Liver (tissue), 9 donors: Measurements from ENCODE around the gene CACNA1C. TPM values are rescaled to one million over a fixed set of nuclear protein-coding genes. Genes with fewer than 3 reads are reported as not detected.

Experiments
- DNase-seq: peaks from one replicate; pipeline ENCODE4 v3.0.0-alpha.2; 2017; ENCODE audit warnings: low spot score
- H3K27ac ChIP-seq, 2 donors: one replicate each; pipeline ENCODE4 v1.7.0; 2013; ENCODE audit warnings: inconsistent platforms in 2 of 2, low read length in 2 of 2, control low read depth in 1 of 2, low read depth in 1 of 2, mild to moderate bottlenecking in 1 of 2
- H3K27me3 ChIP-seq, 4 donors: one replicate each; pipeline versions ENCODE4 v1.6.1 to v1.7.0; 2013; ENCODE audit warnings: low read length in 3 of 4, inconsistent platforms in 1 of 4, mild to moderate bottlenecking in 1 of 4, moderate library complexity in 1 of 4; ENCODE audit not compliant: control insufficient read depth in 4 of 4, insufficient read depth in 4 of 4
- H3K36me3 ChIP-seq, 4 donors: one replicate each; pipeline versions ENCODE4 v1.6.1 to v1.7.0; 2013; ENCODE audit warnings: low read length in 3 of 4, mild to moderate bottlenecking in 3 of 4, low read depth in 1 of 4, moderate library complexity in 1 of 4; ENCODE audit not compliant: control insufficient read depth in 4 of 4, insufficient read depth in 3 of 4
- H3K4me1 ChIP-seq, 4 donors: one replicate each; pipeline versions ENCODE4 v1.6.1 to v1.7.0; 2013; ENCODE audit warnings: low read length in 3 of 4, mild to moderate bottlenecking in 3 of 4, moderate library complexity in 1 of 4; ENCODE audit not compliant: control insufficient read depth in 4 of 4, insufficient read depth in 4 of 4
- H3K4me3 ChIP-seq, 3 donors: one replicate each; pipeline versions ENCODE4 v1.6.1 to v1.7.0; 2013; ENCODE audit warnings: low read length in 3 of 3, control low read depth in 1 of 3, low read depth in 1 of 3, mild to moderate bottlenecking in 1 of 3
- H3K9ac ChIP-seq, 2 donors: one replicate each; pipeline ENCODE4 v1.7.0; 2013; ENCODE audit warnings: low read length in 2 of 2, mild to moderate bottlenecking in 2 of 2, moderate library complexity in 2 of 2, control low read depth in 1 of 2, low read depth in 1 of 2
- H3K9me3 ChIP-seq, 4 donors: one replicate each; pipeline versions ENCODE4 v1.6.1 to v1.7.0; 2013; ENCODE audit warnings: low read length in 3 of 4; ENCODE audit not compliant: control insufficient read depth in 4 of 4
- ATF3 ChIP-seq: IDR thresholded peaks from 2 replicates; pipeline ENCODE4 v1.6.1; 2016; ENCODE audit warnings: antibody characterized with exemption
- CTCF ChIP-seq: fragments of 150-350 bp; IDR thresholded peaks from 2 replicates; pipeline ENCODE4 v1.5.1; 2017; ENCODE audit warnings: improper control_type of control experiment, low read depth, low read length; ENCODE audit not compliant: missing input control
- EGR1 ChIP-seq, 2 donors: IDR thresholded peaks; 2 replicates each; pipeline ENCODE4 v1.6.1; 2016 to 2018; ENCODE audit warnings: antibody characterized with exemption in 2 of 2, low read depth in 2 of 2
- FOXA1 ChIP-seq: IDR thresholded peaks from 2 replicates; pipeline ENCODE4 v1.6.1; 2016; ENCODE audit warnings: antibody characterized with exemption
- FOXA2 ChIP-seq: IDR thresholded peaks from 2 replicates; pipeline ENCODE4 v1.6.1; 2016; ENCODE audit warnings: antibody characterized with exemption
- GABPA ChIP-seq, 2 donors: IDR thresholded peaks in 1 of 2; conservative IDR thresholded peaks in 1 of 2; 2 replicates each; pipeline ENCODE4 v1.6.1; 2016; ENCODE audit warnings: antibody characterized with exemption in 2 of 2, mild to moderate bottlenecking in 1 of 2, moderate library complexity in 1 of 2
- HNF4A ChIP-seq, 2 donors: conservative IDR thresholded peaks; 2 replicates each; pipeline ENCODE4 v1.6.1; 2016; ENCODE audit warnings: antibody characterized with exemption in 2 of 2, mild to moderate bottlenecking in 2 of 2
- HNF4G ChIP-seq: IDR thresholded peaks from 2 replicates; pipeline ENCODE4 v1.6.1; 2016; ENCODE audit warnings: antibody characterized with exemption
- JUND ChIP-seq, 2 donors: IDR thresholded peaks; 2 replicates each; pipeline ENCODE4 v1.6.1; 2016; ENCODE audit warnings: antibody characterized with exemption in 2 of 2
- MAX ChIP-seq: IDR thresholded peaks from 2 replicates; pipeline ENCODE4 v1.6.1; 2016; ENCODE audit warnings: antibody characterized with exemption
- NR2F2 ChIP-seq: IDR thresholded peaks from 2 replicates; pipeline ENCODE4 v1.6.1; 2016; ENCODE audit warnings: antibody characterized with exemption
- RAD21 ChIP-seq, 2 donors: IDR thresholded peaks; 2 replicates each; pipeline ENCODE4 v1.6.1; 2016; ENCODE audit warnings: antibody characterized with exemption in 2 of 2, mild to moderate bottlenecking in 2 of 2
- REST ChIP-seq: IDR thresholded peaks from 2 replicates; pipeline ENCODE4 v1.6.1; 2016; ENCODE audit warnings: antibody characterized with exemption, mild to moderate bottlenecking
- RXRA ChIP-seq, 2 donors: IDR thresholded peaks; 2 replicates each; pipeline ENCODE4 v1.6.1; 2017 to 2018; ENCODE audit warnings: antibody characterized with exemption in 2 of 2, mild to moderate bottlenecking in 1 of 2
- SP1 ChIP-seq: IDR thresholded peaks from 2 replicates; pipeline ENCODE4 v1.6.1; 2018; ENCODE audit warnings: antibody characterized with exemption, mild to moderate bottlenecking
- TAF1 ChIP-seq: conservative IDR thresholded peaks from 2 replicates; pipeline ENCODE4 v1.6.1; 2016; ENCODE audit warnings: antibody characterized with exemption, mild to moderate bottlenecking
- YY1 ChIP-seq: IDR thresholded peaks from 2 replicates; pipeline ENCODE4 v1.6.1; 2016; ENCODE audit warnings: antibody characterized with exemption, mild to moderate bottlenecking
- ZBTB33 ChIP-seq: IDR thresholded peaks from 2 replicates; pipeline ENCODE4 v1.6.1; 2016; ENCODE audit warnings: antibody characterized with exemption
- WGBS: extraction: QIAGEN DNeasy Blood & Tissue Kit; methylation state at CpG from one replicate; pipeline ENCODE4 v1.1.7; 2013; 5-methylcytosine and 5-hydroxymethylcytosine counted together
- polyA plus RNA-seq, 2 donors: library from polyadenylated mRNA; stranded (reverse) in 1 of 2; unstranded in 1 of 2; fragments of 200-250 nt in 1 of 2; fragments of >200 nt in 1 of 2; fragmentation: Nextera tagmentation in 1 of 2; extraction: Ambion mirVana in 1 of 2; gene quantifications; one replicate each; pipeline versions ENCODE4 v1.2.1 to v1.2.3, GENCODE V29; 2013 to 2015
- total RNA-seq, 2 donors: library from RNA; depleted of rRNA; stranded (reverse); fragments of >200 nt; gene quantifications; one replicate each; pipeline ENCODE4 v1.2.3, GENCODE V29; 2014
- donor health status: healthy.
- donor health status: healthy.
- donor health status: healthy.
- donor health status: healthy.
- donor health status: healthy.

Gene CACNA1C
- total and polyA plus RNA-seq, 4 donors = 0.23 to 1.9 (median 0.41) TPM

- TF ChIP-seq NR2F2 (no peak), HNF4A (conservative IDR thresholded peaks at IDR 0.05) (no peak), FOXA1 (no peak), GABPA (IDR thresholded peaks at IDR 0.05 in 1 of 2, conservative IDR thresholded peaks at IDR 0.05 in 1 of 2) (no peak), EGR1 (IDR thresholded peaks at IDR 0.05; ENCODE audit: low read depth in 2 of 2) (no peak), RAD21 (IDR thresholded peaks at IDR 0.05) (no peak), FOXA2 (no peak), ZBTB33 (no peak), MAX (no peak), SP1 (no peak), JUND (IDR thresholded peaks at IDR 0.05) (no peak)
- no peak overlapping the region for H3K4me3 ChIP-seq
- H3K9ac ChIP-seq = no peak overlapping the region
- no peaks in the 10 kb centered on the region for H3K36me3 ChIP-seq
- DNase-seq = no peak
- WGBS = 86% methylated on average over 6 of the region's 6 CpGs
- no peaks in the 10 kb centered on the region for H3K9me3 ChIP-seq
- H3K27ac ChIP-seq = no peak overlapping the region
- peaks cover 0 to 5% (median 2%) of the 10 kb centered on the region in 4 donors for H3K27me3 ChIP-seq
- peaks cover 0 to 5% (median 0%) of the 10 kb centered on the region in 4 donors for H3K4me1 ChIP-seq
Measured at GRCh38 chr12:2061402-2061801, 8.6 kb downstream of the CACNA1C start.

GRCh38 chr12:2064071-2064507 is 11.3 kb downstream of the CACNA1C start:
- no peak for TF ChIP-seq CTCF
- TF ChIP-seq MAX = no peak
- no peak for TF ChIP-seq ZBTB33
- no peak for TF ChIP-seq ATF3
- no peak for TF ChIP-seq HNF4A (conservative IDR thresholded peaks at IDR 0.05)
- no peak for TF ChIP-seq TAF1
- TF ChIP-seq FOXA2 = no peak
- TF ChIP-seq REST = no peak
- TF ChIP-seq RAD21 (IDR thresholded peaks at IDR 0.05) = no peak
- TF ChIP-seq RXRA (IDR thresholded peaks at IDR 0.05) = no peak
- no peak for TF ChIP-seq YY1
- TF ChIP-seq EGR1 (IDR thresholded peaks at IDR 0.05; ENCODE audit: low read depth in 2 of 2) = no peak
- TF ChIP-seq FOXA1 = no peak
- TF ChIP-seq JUND (IDR thresholded peaks at IDR 0.05) = no peak
- TF ChIP-seq HNF4G = no peak
- TF ChIP-seq NR2F2 = no peak
- TF ChIP-seq GABPA (IDR thresholded peaks at IDR 0.05 in 1 of 2, conservative IDR thresholded peaks at IDR 0.05 in 1 of 2) = no peak
- no peak for TF ChIP-seq SP1
- WGBS = 48% methylated on average over 5 of the region's 5 CpGs
- Histone ChIP-seq H3K4me3 (no peak overlapping the region), H3K4me1 (peaks cover 0 to 5% (median 0%) of the 10 kb centered on the region in 4 donors), H3K9me3 (peaks cover 0 to 4% (median 0%) of the 10 kb centered on the region in 4 donors), H3K27me3 (peaks cover 0 to 4% (median 0%) of the 10 kb centered on the region in 4 donors), H3K27ac (no peak overlapping the region), H3K36me3 (no peaks in the 10 kb centered on the region), H3K9ac (no peak overlapping the region)
- DNase-seq = no peak
